Endothelial cell of umbilical vein (primary cell): ENCODE results near the gene NKD1. TPM values are rescaled to one million over a fixed set of nuclear protein-coding genes. Genes with fewer than 3 reads are reported as not detected.

ENCODE experiments used
- BruUV-seq: library from RNA; stranded (reverse); fragments of 400-500 nt; replicated peaks from 2 replicates; lab custom pipeline; 2021; lab: Mats Ljungman, UMichigan
- CTCF ChIA-PET: fragments of 300-600, 350-600 bp; sonication (Branson Sonifier 250); formaldehyde crosslinking; loops from one replicate; lab custom pipeline; 2021; ENCODE audit warnings: antibody characterized with exemption, inconsistent platforms; lab: Charles Lee
- POLR2A ChIA-PET: fragments of 300-600, 350-600 bp; sonication (Branson Sonifier 250); formaldehyde crosslinking; loops from one replicate; lab custom pipeline; 2021; ENCODE audit warnings: antibody characterized with exemption, inconsistent platforms; lab: Charles Lee
- DNase-seq: peaks from one replicate; pipeline ENCODE4 v3.0.0-alpha.2; 2011; ENCODE audit warnings: low read depth, low spot score
- FAIRE-seq: peaks from 2 replicates; lab custom pipeline; 2011; peaks lifted over from hg19 to GRCh38; lab: Jason Lieb, UNC
- H2AFZ ChIP-seq: 2 replicates; pipeline ENCODE4 v1.6.0; 2012; ENCODE audit warnings: low read depth, low read length, control low read depth, inconsistent platforms
- H3K27ac ChIP-seq: 2 replicates; pipeline ENCODE4 v1.5.1; 2011; ENCODE audit warnings: low read depth, mild to moderate bottlenecking, control low read depth, low read length, moderate library complexity; ENCODE audit not compliant: insufficient read depth
- H3K27me3 ChIP-seq, 2 experiments: 2 replicates each; pipeline versions ENCODE4 v1.6.0 to v1.6.1; 2011; ENCODE audit warnings: low read length in 2 of 2, mixed read lengths in 1 of 2; ENCODE audit not compliant: control insufficient read depth in 2 of 2, insufficient read depth in 2 of 2
- H3K36me3 ChIP-seq, 2 experiments: 2 replicates in 1 of 2; 3 replicates in 1 of 2; pipeline ENCODE4 v1.5.1; 2011; ENCODE audit warnings: low read length in 2 of 2, mild to moderate bottlenecking in 1 of 2, moderate library complexity in 1 of 2; ENCODE audit not compliant: control insufficient read depth in 2 of 2, insufficient read depth in 2 of 2; ENCODE audit errors: extremely low read depth in 1 of 2
- H3K4me1 ChIP-seq: 3 replicates; pipeline ENCODE4 v1.5.1; 2011; ENCODE audit warnings: mild to moderate bottlenecking, low read length; ENCODE audit not compliant: control insufficient read depth, insufficient read depth; ENCODE audit errors: extremely low read depth
- H3K4me2 ChIP-seq: 2 replicates; pipeline ENCODE4 v1.6.1; 2011; ENCODE audit warnings: low read length, control low read depth, mixed read lengths; ENCODE audit not compliant: insufficient read depth
- H3K4me3 ChIP-seq, 3 experiments: fragments of 200-600 bp in 1 of 3; sonication (generic), shearing (Covaris generic) in 1 of 3; replicated peaks in 1 of 3; 2 replicates each; pipeline ENCODE4 v1.5.1; 2011 to 2016; ENCODE audit warnings: control low read depth in 3 of 3, low read length in 3 of 3, mild to moderate bottlenecking in 2 of 3, inconsistent platforms in 1 of 3, low read depth in 1 of 3, moderate library complexity in 1 of 3; ENCODE audit not compliant: insufficient read depth in 1 of 3
- H3K79me2 ChIP-seq: 2 replicates; pipeline ENCODE4 v1.6.0; 2012; ENCODE audit warnings: low read length, inconsistent platforms; ENCODE audit not compliant: control insufficient read depth, insufficient read depth
- H3K9ac ChIP-seq: replicated peaks from 2 replicates; pipeline ENCODE3; 2011; ENCODE audit warnings: low read length, control low read depth; ENCODE audit not compliant: insufficient read depth; ENCODE audit errors: extremely low read depth
- H3K9me1 ChIP-seq: replicated peaks from 3 replicates; pipeline ENCODE4 v1.6.0; 2011; ENCODE audit warnings: mild to moderate bottlenecking, low read length; ENCODE audit not compliant: control insufficient read depth, insufficient read depth; ENCODE audit errors: extremely low read depth
- H3K9me3 ChIP-seq: replicated peaks from 2 replicates; pipeline ENCODE4 v1.5.1; 2012; ENCODE audit warnings: low read length, inconsistent platforms; ENCODE audit not compliant: control insufficient read depth, insufficient read depth
- H4K20me1 ChIP-seq: replicated peaks from 2 replicates; pipeline ENCODE3; 2011; ENCODE audit warnings: mild to moderate bottlenecking, low read length; ENCODE audit not compliant: control insufficient read depth, insufficient read depth; ENCODE audit errors: extremely low read depth
- CTCF ChIP-seq, 2 donors: IDR thresholded peaks; 1 replicate in 1 of 2; 2 replicates in 1 of 2; pipeline ENCODE4 v1.5.1; 2011; ENCODE audit warnings: low read length in 2 of 2, mild to moderate bottlenecking in 2 of 2, moderate library complexity in 2 of 2, control low read depth in 1 of 2, inconsistent platforms in 1 of 2, low read depth in 1 of 2; ENCODE audit not compliant: insufficient read depth in 1 of 2; ENCODE audit errors: extremely low read depth in 1 of 2
- EZH2 ChIP-seq: IDR thresholded peaks from 2 replicates; pipeline ENCODE4 v1.6.1; 2012; ENCODE audit warnings: borderline replicate concordance, low read depth, mild to moderate bottlenecking, moderate library complexity, low read length, inconsistent platforms; ENCODE audit not compliant: severe bottlenecking
- FOS ChIP-seq: IDR thresholded peaks from 2 replicates; pipeline ENCODE4 v1.6.1; 2011; ENCODE audit warnings: mild to moderate bottlenecking, low read length, moderate library complexity, borderline replicate concordance; ENCODE audit not compliant: insufficient read depth
- GATA2 ChIP-seq: IDR thresholded peaks from 2 replicates; pipeline ENCODE4 v1.7.0; 2011; ENCODE audit warnings: low read depth, mild to moderate bottlenecking, moderate library complexity, mixed read lengths, low read length; ENCODE audit not compliant: insufficient read length, insufficient read depth
- JUN ChIP-seq: IDR thresholded peaks from 2 replicates; pipeline ENCODE4 v1.6.1; 2011; ENCODE audit warnings: borderline replicate concordance, low read depth; ENCODE audit not compliant: insufficient read length, insufficient read depth
- MAX ChIP-seq: IDR thresholded peaks from 2 replicates; pipeline ENCODE4 v1.6.1; 2011; ENCODE audit not compliant: insufficient read depth, insufficient read length
- MYC ChIP-seq: IDR thresholded peaks from one replicate; pipeline ENCODE4 v1.6.1; 2011; ENCODE audit warnings: mild to moderate bottlenecking, low read depth, low read length
- POLR2A ChIP-seq: IDR thresholded peaks from 2 replicates; pipeline ENCODE4 v1.6.1; 2012; ENCODE audit warnings: low read depth, mild to moderate bottlenecking, control low read depth, low read length
- POLR2AphosphoS5 ChIP-seq: IDR thresholded peaks from 2 replicates; pipeline ENCODE4 v1.6.1; 2012; ENCODE audit warnings: low read depth, mild to moderate bottlenecking, control low read depth, low read length, moderate library complexity; ENCODE audit not compliant: insufficient read depth
- dilution Hi-C: fragments of 300-500 bp; cut with MboI; formaldehyde crosslinking; loops from one replicate; pipeline ENCODE4 v1.15.0; 2019; ENCODE audit warnings: low sequenced_read_pairs; ENCODE audit not compliant: extremely low pct_ligation_motif_present
- intact Hi-C: fragments of 100-400 bp; cut with micrococcal nuclease; formaldehyde crosslinking; loops from one replicate; pipeline ENCODE4 v1.10.0; 2022
- polyA plus RNA-seq, 4 experiments: library from polyadenylated mRNA; depleted of rRNA in 3 of 4; stranded (reverse) in 3 of 4; unstranded in 1 of 4; fragments of >200 nt; gene quantifications; 2 replicates each; pipeline versions ENCODE4 v1.2.1 to v1.2.3, GENCODE V29; 2011 to 2012; ENCODE audit warnings: missing spikeins in 1 of 4
- total RNA-seq: library from RNA; stranded (reverse); gene quantifications from 2 replicates; pipeline ENCODE4 v1.2.3, GENCODE V29; 2021

Gene NKD1
- total and polyA plus RNA-seq, 2 donors (not counting 3 experiments of a cell fraction or from before 2014, with no cell fraction given): not detected

GRCh38 chr16:50558913-50559312, 10.7 kb downstream of the NKD1 start:
- intact Hi-C loops: no loop called here
- Histone ChIP-seq H3K36me3 (no peaks in the 10 kb centered on the region), H3K27me3 (no peaks in the 10 kb centered on the region), H3K4me1 (no peaks in the 10 kb centered on the region), H3K9me1 (no peaks in the 10 kb centered on the region), H3K4me3 (no peak overlapping the region), H4K20me1 (no peaks in the 10 kb centered on the region), H3K9ac (no peak overlapping the region), H2AFZ (no peak overlapping the region), H3K79me2 (no peaks in the 10 kb centered on the region), H3K27ac (no peak overlapping the region), H3K9me3 (no peaks in the 10 kb centered on the region), H3K4me2 (no peak overlapping the region)
- FAIRE-seq (no peak), DNase-seq (no peak)
- POLR2A ChIA-PET: no interaction called here
- BruUV-seq: no TSS peak
- dilution Hi-C loops: no loop called here
- TF ChIP-seq MAX (no peak), POLR2A (no peak), JUN (no peak), GATA2 (no peak)
- CTCF ChIA-PET: no interaction called here

GRCh38 chr16:50559342-50559741, 11.1 kb downstream of the NKD1 start:
- Histone ChIP-seq H3K9ac (no peak overlapping the region), H3K79me2 (no peaks in the 10 kb centered on the region), H3K4me2 (no peak overlapping the region), H3K36me3 (no peaks in the 10 kb centered on the region), H2AFZ (no peak overlapping the region), H3K4me3 (no peak overlapping the region), H3K27ac (no peak overlapping the region), H3K4me1 (no peaks in the 10 kb centered on the region), H4K20me1 (no peaks in the 10 kb centered on the region), H3K27me3 (no peaks in the 10 kb centered on the region), H3K9me1 (no peaks in the 10 kb centered on the region), H3K9me3 (no peaks in the 10 kb centered on the region)
- FAIRE-seq (no peak), DNase-seq (no peak)
- ChIA-PET CTCF (no interaction called here), POLR2A (no interaction called here)
- dilution Hi-C loops (no loop called here), intact Hi-C loops (no loop called here)
- no TSS peak for BruUV-seq
- TF ChIP-seq CTCF (IDR thresholded peaks at IDR 0.05; ENCODE audit: extremely low read depth in 1 of 2, insufficient read depth in 1 of 2, low read depth in 1 of 2, low read length in 2 of 2) (no peak), EZH2 (no peak), FOS (no peak), MYC (no peak), POLR2A (no peak), MAX (no peak), GATA2 (no peak), POLR2AphosphoS5 (no peak), JUN (no peak)
